Tibial nerve (tissue), 4 donors: ENCODE results near the gene GMPR2. TPM values are rescaled to one million over a fixed set of nuclear protein-coding genes. Genes with fewer than 3 reads are reported as not detected.

Experiments used
- DNase-seq, 2 donors: peaks; one replicate each; pipeline ENCODE4 v3.0.0-alpha.2; 2019; ENCODE audit warnings: low spot score in 2 of 2
- H3K27ac ChIP-seq, 4 donors: fragments of 200-600 bp; sonication (generic) in 3 of 4; one replicate each; pipeline ENCODE4 v1.5.1; 2017 to 2019; ENCODE audit warnings: mild to moderate bottlenecking in 1 of 4
- H3K27me3 ChIP-seq, 2 donors: fragments of 200-600 bp; sonication (generic) in 1 of 2; one replicate each; pipeline versions ENCODE4 v1.5.1 to v1.6.0; 2017 to 2019
- H3K36me3 ChIP-seq, 3 donors: fragments of 200-600 bp; sonication (generic); one replicate each; pipeline ENCODE4 v1.5.1; 2018 to 2019
- H3K4me1 ChIP-seq, 4 donors: fragments of 200-600 bp; sonication (generic) in 3 of 4; one replicate each; pipeline ENCODE4 v1.5.1; 2017 to 2019
- H3K4me3 ChIP-seq, 4 donors: fragments of 200-600 bp; sonication (generic) in 3 of 4; one replicate each; pipeline ENCODE4 v1.5.1; 2017 to 2019; ENCODE audit warnings: mild to moderate bottlenecking in 1 of 4, moderate library complexity in 1 of 4
- H3K9me3 ChIP-seq, 4 donors: fragments of 200-600 bp; sonication (generic) in 3 of 4; one replicate each; pipeline ENCODE4 v1.5.1; 2017 to 2019
- CTCF ChIP-seq, 5 experiments: fragments of 200-600 bp in 3 of 5; fragments of 450-650 bp in 2 of 5; sonication (generic) in 3 of 5; IDR thresholded peaks; one replicate each; pipeline ENCODE4 v1.5.1; 2016 to 2019; ENCODE audit warnings: antibody characterized with exemption in 5 of 5, mild to moderate bottlenecking in 3 of 5, moderate library complexity in 2 of 5
- EP300 ChIP-seq, 2 donors: sonication (generic); formaldehyde crosslinking; IDR thresholded peaks; one replicate each; pipeline ENCODE4 v1.6.1; 2017; ENCODE audit warnings: antibody characterized with exemption in 2 of 2, mild to moderate bottlenecking in 1 of 2
- POLR2A ChIP-seq, 2 donors: fragments of 450-650 bp; IDR thresholded peaks; one replicate each; pipeline ENCODE4 v1.6.1; 2017; ENCODE audit warnings: antibody characterized with exemption in 2 of 2, mild to moderate bottlenecking in 2 of 2, moderate library complexity in 2 of 2
- WGBS, 2 donors: methylation state at CpG; one replicate each; pipeline ENCODE4 v1.1.5; 2018; 5-methylcytosine and 5-hydroxymethylcytosine counted together
- total RNA-seq, 4 donors: library from RNA; depleted of rRNA; stranded (reverse); fragments of >200 nt; gene quantifications; one replicate each; pipeline ENCODE4 v1.1.0, GENCODE V29; 2016

Gene GMPR2
- total RNA-seq, 4 donors from 2014 or later, result 46.5 to 63.4 (median 57.2) TPM

GRCh38 chr14:24235804-24236688 lies 3.3 kb downstream of the GMPR2 start:
- DNase-seq, result no peak
- no peak for TF ChIP-seq EP300 (IDR thresholded peaks at IDR 0.05)
- Histone ChIP-seq H3K4me3 (no peak overlapping the region), H3K36me3 (peaks cover 6 to 59% (median 9%) of the 10 kb centered on the region in 3 donors), H3K9me3 (no peaks in the 10 kb centered on the region), H3K27ac (no peak overlapping the region), H3K27me3 (no peaks in the 10 kb centered on the region), H3K4me1 (peaks cover 0 to 70% (median 35%) of the 10 kb centered on the region in 4 donors)
- WGBS, 2 donors, result 85 to 95% methylated on average over 5 of the region's 5 CpGs

- DNase-seq, result no peak
- Histone ChIP-seq H3K27ac (no peak overlapping the region), H3K36me3 (peaks cover 6 to 60% (median 9%) of the 10 kb centered on the region in 3 donors), H3K27me3 (no peaks in the 10 kb centered on the region), H3K4me3 (no peak overlapping the region), H3K9me3 (no peaks in the 10 kb centered on the region), H3K4me1 (peaks cover 0 to 70% (median 34%) of the 10 kb centered on the region in 4 donors)
- TF ChIP-seq POLR2A (IDR thresholded peaks at IDR 0.05) (no peak), EP300 (IDR thresholded peaks at IDR 0.05) (no peak), CTCF (IDR thresholded peaks at IDR 0.05) (no peak)
- 91 to 96% methylated on average over 6 of the region's 6 CpGs for WGBS, 2 donors
These were observed 4.1 kb downstream of the GMPR2 start for GRCh38 chr14:24236689-24237462.

GRCh38 chr14:24237463-24237955 lies 4.8 kb downstream of the GMPR2 start:
- WGBS, 2 donors, result 92 to 97% methylated on average over 2 of the region's 2 CpGs
- H3K36me3 ChIP-seq, result peaks cover 6 to 60% (median 9%) of the 10 kb centered on the region in 3 donors
- H3K27me3 ChIP-seq, result no peaks in the 10 kb centered on the region

GRCh38 chr14:24238123-24238522 lies 5.4 kb downstream of the GMPR2 start:
- WGBS, 2 donors, result 84% methylated on average over 5 of the region's 5 CpGs
- TF ChIP-seq POLR2A (IDR thresholded peaks at IDR 0.05) (no peak), EP300 (IDR thresholded peaks at IDR 0.05) (no peak), CTCF (IDR thresholded peaks at IDR 0.05) (no peak)
- DNase-seq, result no peak
- peaks cover 6 to 60% (median 9%) of the 10 kb centered on the region in 3 donors for H3K36me3 ChIP-seq
- no peaks in the 10 kb centered on the region for H3K9me3 ChIP-seq
- no peaks in the 10 kb centered on the region for H3K27me3 ChIP-seq
- H3K4me1 ChIP-seq, result peaks cover 0 to 69% (median 34%) of the 10 kb centered on the region in 4 donors
- H3K27ac ChIP-seq, result no peak overlapping the region
- H3K4me3 ChIP-seq, result no peak overlapping the region

More at GRCh38 chr14:24237463-24237955, 4.8 kb downstream of the GMPR2 start:
- H3K4me3 ChIP-seq, result no peak overlapping the region
- no peak for TF ChIP-seq EP300 (IDR thresholded peaks at IDR 0.05)
- no peak for TF ChIP-seq CTCF (IDR thresholded peaks at IDR 0.05)
- no peak for TF ChIP-seq POLR2A (IDR thresholded peaks at IDR 0.05)
- H3K4me1 ChIP-seq, result peaks cover 0 to 70% (median 34%) of the 10 kb centered on the region in 4 donors
- no peaks in the 10 kb centered on the region for H3K9me3 ChIP-seq
- no peak overlapping the region for H3K27ac ChIP-seq
- DNase-seq, result no peak

- Histone ChIP-seq H3K4me3 (no peak overlapping the region), H3K9me3 (no peaks in the 10 kb centered on the region), H3K27me3 (no peaks in the 10 kb centered on the region), H3K36me3 (peaks cover 6 to 60% (median 9%) of the 10 kb centered on the region in 3 donors), H3K4me1 (peaks cover 0 to 69% (median 34%) of the 10 kb centered on the region in 4 donors), H3K27ac (no peak overlapping the region)
- TF ChIP-seq POLR2A (IDR thresholded peaks at IDR 0.05), result no peak
- no peak for TF ChIP-seq CTCF (IDR thresholded peaks at IDR 0.05)
- TF ChIP-seq EP300 (IDR thresholded peaks at IDR 0.05), result no peak
- 85 to 88% methylated on average over 5 of the region's 5 CpGs for WGBS, 2 donors
- no peak for DNase-seq
These were observed 5.9 kb downstream of the GMPR2 start for GRCh38 chr14:24238527-24239037.
